NCI-H2107 treated with DMSO at 0.1 percent for 48 hours (cell line): ENCODE measurements around the gene P2RY2.

Experiments
- DNase-seq: peaks from one replicate; lab custom pipeline; 2025; ENCODE audit not compliant: unreplicated experiment; lab: John Stamatoyannopoulos, UW

P2RY2 gene

DNA sequence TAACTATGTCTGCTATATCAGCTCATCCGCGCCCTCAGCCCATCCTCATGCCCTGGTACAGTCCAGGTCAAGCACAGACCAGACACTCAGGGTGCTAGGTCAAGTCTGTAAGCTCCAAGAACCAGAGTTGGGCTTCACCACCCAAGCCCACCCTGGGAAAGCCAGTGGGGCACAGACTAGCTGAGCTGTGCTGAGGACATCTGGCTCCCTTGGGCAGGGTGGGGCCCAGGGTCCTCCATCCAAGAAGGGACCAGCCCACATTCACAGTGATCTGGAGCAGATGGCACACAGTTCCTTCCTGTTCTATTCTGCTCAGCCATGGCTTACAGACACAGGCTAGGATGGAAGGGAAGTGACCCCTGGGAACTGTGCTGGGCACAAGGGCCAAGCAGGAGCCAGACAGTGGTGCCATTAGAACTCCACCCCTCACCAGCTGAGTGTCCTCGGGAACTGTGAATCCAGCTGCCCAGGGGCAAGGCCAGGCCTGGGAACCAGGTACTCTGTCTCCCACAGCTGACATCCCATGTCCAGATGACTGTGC lies 63.2 kb downstream of the P2RY2 start:
- no peak for DNase-seq

DNA sequence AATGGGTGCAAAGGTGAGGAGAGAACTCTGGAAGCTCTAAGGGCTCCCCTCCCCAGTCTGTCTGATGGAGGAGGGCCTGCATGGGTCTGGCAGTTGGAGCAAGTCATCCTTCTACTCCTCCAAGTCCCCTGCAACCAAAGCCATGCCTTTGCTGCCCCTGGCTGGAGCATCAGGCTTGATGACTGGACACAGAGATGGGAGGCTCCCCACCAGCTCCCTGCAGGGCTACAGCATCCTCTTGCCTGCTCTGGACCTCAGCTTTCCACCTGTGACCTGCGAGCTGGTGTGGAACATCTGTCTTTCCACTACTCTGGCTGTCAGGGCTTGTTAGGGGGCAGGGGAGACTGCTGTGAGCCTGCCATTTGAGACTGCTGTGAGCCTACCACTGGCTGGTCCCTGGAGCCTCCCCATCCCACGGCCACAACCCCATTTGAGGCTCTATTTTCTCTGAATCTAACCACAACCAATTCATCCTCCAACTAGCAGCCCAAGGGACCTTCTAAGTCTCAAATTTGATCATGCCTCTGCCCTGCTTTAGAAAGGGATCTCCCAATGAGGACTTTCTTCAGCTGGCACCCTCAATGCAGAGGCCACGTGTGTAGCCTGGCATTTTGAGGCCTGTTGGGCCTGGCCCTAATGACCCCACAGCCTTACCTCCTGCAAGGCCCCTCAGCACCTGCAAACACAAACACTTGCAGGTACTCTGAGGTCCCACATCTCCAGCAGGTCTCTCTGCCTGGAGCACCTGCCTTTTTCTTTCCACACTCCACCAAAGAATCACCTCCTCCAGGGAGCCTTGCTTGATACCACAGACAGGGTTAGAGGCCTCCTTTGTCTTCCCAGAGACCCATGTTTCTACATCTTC lies 63.9 kb downstream of the P2RY2 start:
- no peak for DNase-seq

DNA sequence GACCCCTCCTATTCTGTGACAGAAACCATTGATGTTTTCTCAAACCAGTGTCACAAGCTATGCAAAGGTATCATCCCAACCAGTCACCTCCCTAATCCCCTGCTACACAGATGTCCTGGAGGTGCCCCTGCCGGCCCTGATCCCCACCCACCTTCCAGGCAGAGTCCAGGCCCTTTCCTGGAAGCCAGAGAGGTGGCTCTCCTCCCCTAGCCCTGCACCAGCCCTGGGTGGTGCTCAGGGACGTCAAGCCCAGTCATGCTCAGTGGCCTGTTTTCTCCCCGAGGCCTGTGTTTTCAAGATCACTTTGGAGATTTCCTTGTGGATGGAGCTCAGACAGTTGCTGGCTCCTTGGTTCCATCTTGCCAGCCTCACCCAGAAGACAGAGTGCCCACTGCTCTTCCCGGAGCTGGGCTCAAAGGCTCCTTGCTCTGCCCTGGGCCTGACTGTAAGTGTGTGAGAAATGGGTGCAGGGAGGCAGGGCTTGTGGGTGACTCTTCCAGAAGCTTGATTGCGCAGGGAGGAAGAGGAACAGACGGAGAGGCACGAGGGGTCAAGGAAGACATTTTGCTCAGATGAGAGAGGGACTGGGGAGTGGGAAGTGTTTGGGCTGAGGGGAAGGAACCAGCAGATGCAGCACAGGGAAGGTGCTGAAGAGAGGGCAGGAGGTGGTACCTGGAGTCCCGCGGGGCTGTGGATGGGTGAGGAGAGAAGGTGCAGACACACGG lies 65.4 kb downstream of the P2RY2 start:
- no peak for DNase-seq

DNA sequence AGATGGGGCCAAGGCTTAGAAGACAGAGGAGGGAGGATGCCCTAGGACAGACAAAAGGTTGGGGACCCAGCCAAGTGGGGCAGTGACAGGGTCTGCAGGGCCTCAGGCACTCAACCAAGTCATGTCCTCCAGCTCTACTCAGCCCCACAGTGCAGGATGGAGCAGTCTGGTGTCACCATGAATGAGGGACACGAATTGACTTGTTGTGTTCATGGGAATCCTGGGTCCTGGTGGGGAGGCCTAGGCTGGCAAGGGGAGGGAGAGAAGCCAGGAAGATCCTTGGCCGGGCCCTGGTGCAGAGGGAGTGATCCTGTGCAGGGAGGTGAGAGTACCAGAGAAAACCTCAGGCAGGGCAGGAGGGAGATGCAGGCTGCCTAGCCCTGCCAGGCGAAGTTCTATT lies 66.0 kb downstream of the P2RY2 start:
- DNase-seq, result no peak

DNA sequence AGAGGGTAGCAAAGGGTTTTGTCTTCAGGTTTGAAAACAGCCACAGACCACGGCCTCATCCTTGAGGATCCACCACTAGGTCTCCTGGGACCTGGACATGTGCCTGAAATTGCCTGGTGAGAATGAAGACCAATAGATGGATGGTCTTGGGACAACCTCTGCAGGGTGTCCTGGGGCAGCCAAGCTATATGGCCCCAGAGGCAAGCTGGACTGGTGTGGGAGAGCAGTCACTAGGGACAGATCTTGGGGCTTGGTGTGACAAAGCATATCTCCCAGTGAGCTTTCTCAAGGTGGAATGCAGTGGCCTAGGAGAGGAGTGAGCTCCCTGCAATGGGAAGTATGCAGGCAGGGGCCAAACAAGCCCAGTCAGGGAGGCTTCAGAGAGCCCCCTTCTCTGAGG lies 67.6 kb downstream of the P2RY2 start:
- DNase-seq, result no peak
